ENCODE measurements around the gene TRIM65. TPM values are rescaled to one million over a fixed set of nuclear protein-coding genes. Genes with fewer than 3 reads are reported as not detected.
"Not testable (repeated sequence)": the region's sequence is repeated elsewhere in the genome, so short reads cannot be mapped to it uniquely, and the experiment has no call there.

TRIM65 gene
- total RNA-seq, 2 experiments from 2014 or later: 24.5 to 25.5 TPM

DNA sequence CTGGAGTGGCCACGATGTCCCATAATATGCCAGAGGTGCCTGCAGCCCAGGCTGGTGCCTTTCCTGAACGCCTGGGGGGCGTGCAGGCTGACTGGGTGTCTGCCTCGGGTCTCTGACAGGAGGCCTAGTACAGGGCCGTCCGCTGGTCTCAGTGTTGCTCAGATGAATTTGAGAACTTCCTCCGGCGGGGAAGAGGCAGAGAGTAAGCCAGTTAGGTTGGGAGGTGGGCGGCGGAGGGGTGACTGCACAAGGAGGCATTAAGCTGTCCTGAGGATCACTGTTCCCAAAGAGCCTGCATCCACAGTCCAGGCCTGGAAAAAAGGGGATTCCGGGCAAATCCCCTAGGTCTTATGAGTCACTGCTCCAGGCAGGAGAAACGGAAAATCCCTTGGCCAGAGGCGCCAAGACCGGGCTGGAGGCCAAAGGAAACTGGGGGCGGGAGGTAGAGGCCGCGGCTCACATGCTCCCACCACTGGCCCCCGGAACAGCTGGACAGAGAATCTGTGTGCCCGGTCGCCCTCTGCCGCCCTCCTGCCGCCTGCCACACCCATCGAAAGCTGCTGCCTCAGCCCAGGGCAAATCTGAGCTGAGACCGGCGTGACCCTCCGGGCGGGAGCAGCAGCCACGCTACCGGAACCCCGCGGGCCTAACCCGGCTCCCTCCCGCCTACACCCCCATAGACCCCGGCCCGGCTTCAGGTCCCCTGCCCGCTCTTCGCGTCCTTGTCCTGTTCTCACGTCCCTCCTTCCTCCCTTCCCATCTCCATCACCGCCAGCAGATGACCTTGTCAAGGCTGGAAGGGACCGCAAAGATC lies 19.6 kb downstream of the TRIM65 start:
- peak; percentile 44 for DNase-seq
- Mint-ChIP-seq H3K9me3 (no peaks in the 10 kb centered on the region), H3K27ac (peak overlapping the region; percentile 83), H3K4me1 (ENCODE audit: low read depth) (peaks cover 36% of the 10 kb centered on the region), H3K36me3 (ENCODE audit: low read depth) (peaks cover 5% of the 10 kb centered on the region), H3K4me3 (peak overlapping the region; percentile 93), H3K27me3 (ENCODE audit: low read depth) (peaks cover 3% of the 10 kb centered on the region)
- CTCF ChIA-PET: interaction anchor here (0.5 to 7.2 kb wide), 9 partner anchors 12 to 1488 kb away, joined by 3 to 66 read pairs (median 4); partner anchors contain the start of gene TRIM65
- intact Hi-C loops (cut with micrococcal nuclease): loop anchor here (1.0 kb wide), 3 partner anchors 19 to 34 kb away; partner anchors contain the start of genes TRIM65 and WBP2

DNA sequence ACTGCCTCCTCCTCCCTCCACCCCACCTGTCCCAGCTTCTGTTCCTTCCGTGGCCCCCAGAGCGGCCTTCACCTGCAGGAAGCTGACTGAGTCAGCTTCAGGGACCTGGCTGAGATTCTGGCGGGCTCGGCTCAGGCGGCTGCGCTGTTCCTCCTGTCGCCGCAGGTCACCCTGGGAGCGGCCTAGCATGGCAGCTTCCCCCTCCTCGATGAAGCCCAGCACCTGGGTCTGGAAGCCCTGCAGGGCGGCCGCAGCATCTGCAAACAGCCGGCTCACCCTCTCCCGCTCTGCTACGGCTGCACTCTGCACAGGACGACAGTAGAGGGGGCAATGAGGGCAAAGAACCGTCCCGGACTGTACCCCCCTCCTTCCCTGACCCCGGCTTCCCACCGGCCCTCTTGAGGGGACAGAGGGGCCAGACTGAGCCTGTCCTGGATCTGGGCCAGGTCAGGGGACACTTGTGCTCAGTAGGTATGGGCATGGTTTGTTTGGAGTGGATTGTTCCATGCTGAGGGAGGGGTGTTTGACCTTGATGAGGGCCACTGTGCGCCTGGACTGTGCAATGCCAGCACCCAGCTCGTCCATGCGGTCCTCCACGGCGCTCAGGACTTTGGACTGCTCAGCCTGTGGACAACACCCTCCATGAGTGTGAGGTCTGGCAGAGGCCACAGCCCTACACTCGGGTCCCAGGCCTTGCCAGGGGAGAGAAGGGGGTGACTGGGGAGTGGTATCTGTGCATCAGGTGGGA lies 20.4 kb downstream of the TRIM65 start:
- intact Hi-C loops (cut with micrococcal nuclease): loop anchor here (1.0 kb wide), 2 partner anchors 20 to 33 kb away; partner anchors contain the start of gene TRIM65
- Mint-ChIP-seq H3K27ac (peak overlapping the region; percentile 83), H3K4me1 (ENCODE audit: low read depth) (peaks cover 34% of the 10 kb centered on the region), H3K36me3 (ENCODE audit: low read depth) (peaks cover 5% of the 10 kb centered on the region), H3K9me3 (no peaks in the 10 kb centered on the region), H3K4me3 (peak overlapping the region; percentile 93), H3K27me3 (ENCODE audit: low read depth) (peaks cover 3% of the 10 kb centered on the region)
- CTCF ChIA-PET: interaction anchor here (0.5 to 7.2 kb wide), 12 partner anchors 11 to 1489 kb away, joined by 3 to 66 read pairs (median 4); partner anchors contain the start of genes GALK1, SPHK1, TRIM65 and WBP2
- peak; percentile 88 for DNase-seq

DNA sequence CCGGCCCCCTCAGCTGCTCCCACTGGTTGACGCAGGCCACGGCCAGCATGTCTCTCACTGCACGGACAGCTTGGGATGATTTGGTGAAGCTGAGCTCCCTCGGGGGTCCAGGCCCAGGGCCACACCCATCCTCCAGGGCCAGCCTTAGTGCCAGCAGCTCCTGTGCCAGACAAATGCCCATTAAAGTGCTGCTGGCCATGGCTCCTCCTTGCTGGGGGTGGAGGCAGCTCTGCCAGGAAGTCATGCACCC lies 20.9 kb downstream of the TRIM65 start:
- H3K9me3 Mint-ChIP-seq: no peaks in the 10 kb centered on the region
- H3K27ac Mint-ChIP-seq: peak overlapping the region; percentile 83
- intact Hi-C loops (cut with micrococcal nuclease): loop anchor here (1.0 kb wide), 2 partner anchors 20 to 33 kb away; partner anchors contain the start of gene TRIM65
- H3K36me3 Mint-ChIP-seq (ENCODE audit: low read depth): peaks cover 5% of the 10 kb centered on the region
- peak overlapping the region; percentile 93 for H3K4me3 Mint-ChIP-seq
- DNase-seq: no peak
- peaks cover 34% of the 10 kb centered on the region for H3K4me1 Mint-ChIP-seq (ENCODE audit: low read depth)
- CTCF ChIA-PET: interaction anchor here (0.6 to 7.2 kb wide), 11 partner anchors 11 to 509 kb away, joined by 3 to 66 read pairs (median 4); partner anchors contain the start of genes GALK1, SPHK1, TRIM65 and WBP2
- H3K27me3 Mint-ChIP-seq (ENCODE audit: low read depth): peaks cover 3% of the 10 kb centered on the region

DNA sequence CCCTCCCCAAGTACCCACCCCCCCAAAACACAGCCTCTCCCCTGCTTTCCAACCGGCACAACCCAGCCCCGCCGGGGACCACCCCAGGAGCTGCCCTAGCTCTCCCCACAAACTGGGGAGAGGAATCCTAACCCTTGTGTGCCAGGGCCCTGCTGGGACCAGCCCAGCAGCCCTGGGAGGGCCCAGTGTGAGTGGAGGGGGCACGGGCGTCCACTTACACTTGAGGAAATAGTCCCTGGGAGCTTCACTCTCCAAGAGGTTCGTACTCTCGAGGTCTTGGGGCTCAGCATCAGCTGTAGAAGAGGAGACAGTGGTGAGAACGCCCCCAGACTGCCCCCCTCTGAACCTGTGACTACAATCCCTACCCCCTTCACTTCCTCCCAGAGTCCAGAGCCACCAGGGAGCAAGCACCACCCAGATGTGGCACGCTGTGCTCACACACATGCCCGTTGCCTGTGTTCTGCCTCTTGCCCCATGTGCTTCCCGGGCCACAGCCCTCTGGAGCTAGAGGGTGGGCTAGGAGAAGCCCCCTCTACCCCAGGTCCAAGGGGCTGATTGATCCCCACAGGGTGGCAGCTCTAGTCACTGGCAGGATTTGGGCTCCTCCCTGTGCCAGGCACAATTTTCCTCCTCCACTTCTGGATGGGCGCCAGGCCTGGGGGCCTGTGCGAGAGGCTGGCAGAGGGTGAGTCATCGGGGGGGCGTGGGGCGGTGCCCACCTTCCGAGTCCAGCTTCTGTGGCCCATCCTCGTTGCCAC lies 21.4 kb downstream of the TRIM65 start:
- Mint-ChIP-seq H3K36me3 (ENCODE audit: low read depth) (peaks cover 5% of the 10 kb centered on the region), H3K4me1 (ENCODE audit: low read depth) (peaks cover 34% of the 10 kb centered on the region), H3K27me3 (ENCODE audit: low read depth) (peaks cover 3% of the 10 kb centered on the region), H3K9me3 (no peaks in the 10 kb centered on the region), H3K4me3 (peak overlapping the region; percentile 93), H3K27ac (peak overlapping the region; percentile 83)
- DNase-seq: no peak
- CTCF ChIA-PET: interaction anchor here (0.6 to 7.2 kb wide), 11 partner anchors 10 to 509 kb away, joined by 3 to 66 read pairs (median 4); partner anchors contain the start of genes GALK1, SPHK1, TRIM65 and WBP2
- intact Hi-C loops (cut with micrococcal nuclease): no loop called here

DNA sequence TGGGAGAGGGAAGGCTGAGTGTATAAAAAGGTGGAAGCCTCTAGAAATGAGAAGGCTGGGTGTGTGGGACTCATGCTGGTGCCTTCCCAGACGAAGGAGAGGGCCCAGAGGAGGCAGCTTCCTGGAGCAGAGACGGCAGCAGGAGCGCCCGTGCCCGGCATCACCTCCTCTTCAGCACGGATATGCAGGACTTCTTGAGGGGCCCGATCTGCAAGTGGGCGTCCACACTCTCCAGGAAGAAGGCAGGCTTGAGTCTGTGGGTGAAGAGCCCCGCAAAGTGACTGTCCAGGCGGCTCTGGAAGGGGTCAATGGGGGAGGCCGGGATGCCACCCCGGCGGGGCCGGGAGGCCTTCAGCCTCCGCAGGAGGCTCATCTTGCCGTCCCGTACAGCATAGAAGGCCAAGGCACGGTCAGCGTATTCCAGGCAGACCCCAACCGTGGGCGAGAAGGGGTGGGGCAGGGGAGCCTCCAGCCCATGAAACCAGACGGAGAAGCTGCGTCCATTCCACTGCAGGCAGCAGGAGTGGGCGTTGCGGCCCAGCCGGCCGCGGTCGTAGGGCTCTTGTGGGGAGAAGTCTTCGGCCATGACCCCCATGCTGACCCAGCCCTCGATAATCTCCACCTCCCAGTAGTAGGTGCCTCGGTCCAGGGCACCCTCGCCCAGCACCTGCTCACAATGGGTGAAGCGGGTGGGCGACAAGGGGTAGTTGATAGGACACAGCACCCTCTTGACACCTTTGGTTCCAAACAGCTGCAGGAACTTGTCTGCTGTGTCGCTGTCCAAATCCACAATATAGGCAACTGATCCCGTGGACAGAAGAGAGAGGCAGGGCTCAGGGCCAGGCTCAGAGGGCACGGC lies 22.2 kb downstream of the TRIM65 start:
- H3K27me3 Mint-ChIP-seq (ENCODE audit: low read depth): peaks cover 3% of the 10 kb centered on the region
- intact Hi-C loops (cut with micrococcal nuclease): no loop called here
- no peaks in the 10 kb centered on the region for H3K9me3 Mint-ChIP-seq
- DNase-seq: no peak
- H3K4me3 Mint-ChIP-seq: no peak overlapping the region
- CTCF ChIA-PET: interaction anchor here (1.8 to 7.2 kb wide), 2 partner anchors 14 to 19 kb away, joined by 9 to 66 read pairs; partner anchors contain the start of gene WBP2
- H3K36me3 Mint-ChIP-seq (ENCODE audit: low read depth): peaks cover 5% of the 10 kb centered on the region
- peaks cover 34% of the 10 kb centered on the region for H3K4me1 Mint-ChIP-seq (ENCODE audit: low read depth)
- H3K27ac Mint-ChIP-seq: no peak overlapping the region

DNA sequence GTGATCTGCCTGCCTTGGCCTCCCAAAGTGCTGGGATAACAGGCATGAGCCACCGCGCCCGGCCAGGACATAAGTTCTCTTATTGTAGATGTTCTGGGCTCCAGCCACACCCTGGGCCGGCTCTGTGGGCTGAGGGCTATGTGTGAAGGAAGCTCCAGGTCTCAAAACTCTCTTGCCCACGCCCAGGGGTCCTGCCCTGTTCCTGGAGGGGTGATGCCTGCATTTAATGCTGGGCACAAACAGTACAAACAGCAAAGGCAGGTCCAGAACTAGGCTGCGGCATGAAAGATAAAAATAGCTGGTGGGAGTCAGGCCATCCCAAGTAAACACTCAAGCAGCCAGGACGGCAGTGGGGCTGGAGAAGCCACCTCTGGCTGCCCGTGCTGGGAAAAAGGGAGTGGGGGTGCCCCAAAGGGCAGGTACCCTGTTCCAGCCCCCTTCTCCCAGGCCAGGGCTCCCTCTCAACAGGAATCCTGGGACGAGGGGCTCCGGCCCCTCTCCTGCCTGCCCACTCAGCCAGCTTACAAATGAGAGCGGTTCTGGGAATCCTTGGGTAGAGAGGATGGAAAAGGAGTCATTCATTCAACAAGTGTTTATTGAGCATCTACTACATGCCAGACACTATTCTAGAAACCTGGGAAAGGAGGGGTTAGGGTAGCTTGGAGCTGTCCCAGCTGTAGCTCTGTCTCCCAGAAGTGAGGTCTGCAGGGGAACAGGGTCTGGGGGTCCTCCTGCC lies 23.0 kb downstream of the TRIM65 start:
- Mint-ChIP-seq H3K4me1 (ENCODE audit: low read depth) (peaks cover 32% of the 10 kb centered on the region), H3K36me3 (ENCODE audit: low read depth) (peaks cover 5% of the 10 kb centered on the region), H3K9me3 (no peaks in the 10 kb centered on the region), H3K27me3 (ENCODE audit: low read depth) (peaks cover 2% of the 10 kb centered on the region), H3K4me3 (no peak overlapping the region), H3K27ac (no peak overlapping the region)
- CTCF ChIA-PET: interaction anchor here (1.8 to 7.2 kb wide), 4 partner anchors 12 to 26 kb away, joined by 9 to 66 read pairs (median 10); partner anchors contain the start of gene WBP2
- intact Hi-C loops (cut with micrococcal nuclease): no loop called here
- DNase-seq: no peak

DNA sequence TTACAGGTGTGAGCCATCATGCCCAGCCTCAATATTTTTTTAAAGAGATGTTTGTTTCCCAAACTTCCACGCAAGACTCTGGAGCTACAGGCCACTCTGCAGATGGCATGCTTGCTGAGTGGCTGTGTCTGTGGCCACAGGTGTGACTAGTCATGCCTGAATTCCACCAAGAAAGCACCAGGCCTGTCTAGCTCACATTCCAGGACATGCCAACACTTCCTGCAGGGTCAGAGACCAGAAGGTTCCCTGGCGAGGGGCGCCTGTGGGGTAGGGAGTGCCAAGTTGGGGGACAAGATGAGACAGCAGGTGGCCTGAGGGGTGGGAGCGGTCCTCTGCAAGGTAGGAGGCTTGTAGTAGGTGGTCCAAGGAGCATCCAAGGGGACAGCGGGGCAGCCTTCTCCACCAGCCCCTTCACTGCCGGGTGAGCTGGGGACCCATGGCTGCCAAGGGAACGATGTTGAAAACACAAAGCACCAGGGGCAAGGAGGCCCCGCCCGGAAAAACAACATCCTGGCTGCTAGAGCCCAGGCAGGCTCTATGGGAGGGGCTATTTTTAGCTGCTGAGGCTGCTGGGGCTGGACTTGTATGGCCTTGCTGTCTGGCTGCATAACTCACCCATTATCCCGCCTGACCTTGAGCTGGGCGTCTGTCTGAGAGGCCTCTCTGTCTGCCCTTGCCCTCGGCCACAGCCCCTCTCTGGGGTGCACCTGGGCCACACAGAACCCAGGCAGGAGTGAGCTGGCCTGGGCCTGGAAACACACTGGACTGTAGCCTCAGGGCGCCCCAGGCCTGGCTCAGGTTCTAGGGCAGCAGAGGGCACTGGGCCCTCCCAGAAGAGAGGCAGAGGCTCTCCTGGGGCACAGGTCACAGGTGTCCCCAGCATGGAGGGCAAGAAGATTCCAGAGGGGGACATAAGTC lies 24.1 kb downstream of the TRIM65 start:
- CTCF ChIA-PET: interaction anchor here (0.6 to 2.0 kb wide), 6 partner anchors 10 to 25 kb away, joined by 3 to 11 read pairs (median 6); partner anchors contain the start of gene WBP2
- Mint-ChIP-seq H3K27me3 (ENCODE audit: low read depth) (no peaks in the 10 kb centered on the region), H3K9me3 (no peaks in the 10 kb centered on the region), H3K4me3 (no peak overlapping the region), H3K27ac (peak overlapping the region; percentile 36), H3K36me3 (ENCODE audit: low read depth) (peaks cover 4% of the 10 kb centered on the region), H3K4me1 (ENCODE audit: low read depth) (peaks cover 29% of the 10 kb centered on the region)
- intact Hi-C loops (cut with micrococcal nuclease): no loop called here
- peak; percentile 36 for DNase-seq

DNA sequence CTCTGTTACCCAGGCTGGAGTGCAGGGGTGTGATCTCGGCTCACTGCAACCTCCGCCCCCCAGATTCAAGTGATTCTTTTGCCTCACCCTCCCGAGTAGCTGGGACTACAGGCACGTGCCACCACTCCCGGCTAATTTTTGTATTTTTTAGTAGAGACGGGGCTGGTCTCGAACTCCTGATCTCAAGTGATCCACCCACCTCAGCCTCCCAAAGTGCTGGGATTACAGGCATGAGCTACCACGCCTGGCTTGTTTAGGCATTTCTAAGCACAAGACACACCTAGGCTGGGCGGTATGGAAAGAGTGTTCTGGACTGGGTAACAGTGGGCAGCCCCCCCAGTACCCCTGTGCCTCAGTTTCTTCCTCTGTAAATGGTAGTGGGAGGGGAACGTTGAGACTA lies 26.5 kb downstream of the TRIM65 start:
- H3K36me3 Mint-ChIP-seq (ENCODE audit: low read depth); DNase-seq; H3K27me3 Mint-ChIP-seq (ENCODE audit: low read depth); H3K27ac Mint-ChIP-seq; H3K4me3 Mint-ChIP-seq; intact Hi-C loops (cut with micrococcal nuclease); H3K9me3 Mint-ChIP-seq: not testable (repeated sequence)
- peaks cover 18% of the 10 kb centered on the region for H3K4me1 Mint-ChIP-seq (ENCODE audit: low read depth)
- CTCF ChIA-PET: interaction anchor here (2.2 kb wide), 1 partner anchor 9 kb away, joined by 12 read pairs; no protein-coding TSS in a partner anchor

DNA sequence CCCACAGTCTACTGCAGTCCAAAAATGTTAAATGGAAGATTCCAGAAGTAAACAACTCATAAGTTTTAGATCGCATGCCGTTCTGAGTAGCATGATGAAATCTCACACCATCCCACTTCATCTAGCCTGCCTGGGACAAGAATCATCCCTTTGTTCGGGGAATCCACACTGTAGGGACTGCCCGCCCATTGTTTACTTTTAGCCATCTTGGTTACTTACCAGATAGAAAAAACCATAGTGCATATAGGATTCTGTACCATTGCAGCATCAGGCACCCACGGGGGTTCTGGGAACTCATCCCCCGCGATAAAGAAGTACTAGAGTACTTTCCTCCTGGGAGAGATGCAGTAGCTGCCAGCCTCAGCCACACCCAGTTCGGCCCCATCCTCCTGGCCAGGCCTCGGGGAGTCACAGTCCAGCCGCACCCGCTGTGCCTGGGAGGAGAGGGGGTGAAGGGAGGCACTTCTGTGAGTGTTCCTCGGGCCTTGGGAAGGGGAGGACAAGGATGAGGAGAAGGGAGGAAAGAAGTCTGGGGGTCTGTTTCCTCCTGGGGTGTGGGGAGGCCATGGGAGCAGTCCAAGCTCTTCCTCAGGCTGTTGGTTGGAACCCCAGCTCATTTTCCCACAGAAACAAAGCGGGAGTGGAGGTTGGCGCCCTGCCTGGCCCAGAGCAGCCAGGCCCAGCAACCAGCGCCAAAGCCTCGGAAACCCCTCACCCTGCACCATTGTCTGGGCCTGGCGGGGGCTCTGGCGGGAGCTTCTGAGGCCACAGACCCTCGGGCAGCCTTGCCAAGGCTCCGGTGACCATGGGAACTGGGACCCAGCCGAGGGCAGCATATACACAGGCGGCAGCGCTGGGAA lies 27.2 kb downstream of the TRIM65 start:
- H3K27ac Mint-ChIP-seq: no peak overlapping the region
- H3K9me3 Mint-ChIP-seq: no peaks in the 10 kb centered on the region
- DNase-seq: no peak
- intact Hi-C loops (cut with micrococcal nuclease): no loop called here
- peaks cover 26% of the 10 kb centered on the region for H3K4me1 Mint-ChIP-seq (ENCODE audit: low read depth)
- no peak overlapping the region for H3K4me3 Mint-ChIP-seq
- CTCF ChIA-PET: interaction anchor here (2.2 kb wide), 1 partner anchor 9 kb away, joined by 12 read pairs; no protein-coding TSS in a partner anchor
- H3K27me3 Mint-ChIP-seq (ENCODE audit: low read depth): no peaks in the 10 kb centered on the region
- no peaks in the 10 kb centered on the region for H3K36me3 Mint-ChIP-seq (ENCODE audit: low read depth)

Measured in activated naive CD4-positive, alpha-beta T cell treated with anti-CD3 and anti-CD28 coated beads for 36 hours (primary cell).